ENCODE measurements around the gene ANXA3.

GRCh38 chr4:78584863-78585547 lies 33.4 kb downstream of the ANXA3 start:
- TF ChIP-seq REST (IDR thresholded peaks at IDR 0.05; ENCODE audit: low read depth, low read length): no peak
- TF ChIP-seq, protein P1, sequence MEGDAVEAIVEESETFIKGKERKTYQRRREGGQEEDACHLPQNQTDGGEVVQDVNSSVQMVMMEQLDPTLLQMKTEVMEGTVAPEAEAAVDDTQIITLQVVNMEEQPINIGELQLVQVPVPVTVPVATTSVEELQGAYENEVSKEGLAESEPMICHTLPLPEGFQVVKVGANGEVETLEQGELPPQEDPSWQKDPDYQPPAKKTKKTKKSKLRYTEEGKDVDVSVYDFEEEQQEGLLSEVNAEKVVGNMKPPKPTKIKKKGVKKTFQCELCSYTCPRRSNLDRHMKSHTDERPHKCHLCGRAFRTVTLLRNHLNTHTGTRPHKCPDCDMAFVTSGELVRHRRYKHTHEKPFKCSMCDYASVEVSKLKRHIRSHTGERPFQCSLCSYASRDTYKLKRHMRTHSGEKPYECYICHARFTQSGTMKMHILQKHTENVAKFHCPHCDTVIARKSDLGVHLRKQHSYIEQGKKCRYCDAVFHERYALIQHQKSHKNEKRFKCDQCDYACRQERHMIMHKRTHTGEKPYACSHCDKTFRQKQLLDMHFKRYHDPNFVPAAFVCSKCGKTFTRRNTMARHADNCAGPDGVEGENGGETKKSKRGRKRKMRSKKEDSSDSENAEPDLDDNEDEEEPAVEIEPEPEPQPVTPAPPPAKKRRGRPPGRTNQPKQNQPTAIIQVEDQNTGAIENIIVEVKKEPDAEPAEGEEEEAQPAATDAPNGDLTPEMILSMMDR (IDR thresholded peaks at IDR 0.05): no peak
- TF ChIP-seq MXI1 (IDR thresholded peaks at IDR 0.05; ENCODE audit: low read depth, low read length): no peak
- no peak for TF ChIP-seq FOXJ3 (CRISPR knock-in tag; IDR thresholded peaks at IDR 0.05)
- no peak for TF ChIP-seq CHD2 (IDR thresholded peaks at IDR 0.05; ENCODE audit: low read length, partially characterized antibody)
- TF ChIP-seq POLR2AphosphoS5 (IDR thresholded peaks at IDR 0.05; ENCODE audit: low read depth, low read length): no peak
- TF ChIP-seq TAF1 (IDR thresholded peaks at IDR 0.05; ENCODE audit: borderline replicate concordance, low read depth, low read length): no peak
- TF ChIP-seq, protein P2, sequence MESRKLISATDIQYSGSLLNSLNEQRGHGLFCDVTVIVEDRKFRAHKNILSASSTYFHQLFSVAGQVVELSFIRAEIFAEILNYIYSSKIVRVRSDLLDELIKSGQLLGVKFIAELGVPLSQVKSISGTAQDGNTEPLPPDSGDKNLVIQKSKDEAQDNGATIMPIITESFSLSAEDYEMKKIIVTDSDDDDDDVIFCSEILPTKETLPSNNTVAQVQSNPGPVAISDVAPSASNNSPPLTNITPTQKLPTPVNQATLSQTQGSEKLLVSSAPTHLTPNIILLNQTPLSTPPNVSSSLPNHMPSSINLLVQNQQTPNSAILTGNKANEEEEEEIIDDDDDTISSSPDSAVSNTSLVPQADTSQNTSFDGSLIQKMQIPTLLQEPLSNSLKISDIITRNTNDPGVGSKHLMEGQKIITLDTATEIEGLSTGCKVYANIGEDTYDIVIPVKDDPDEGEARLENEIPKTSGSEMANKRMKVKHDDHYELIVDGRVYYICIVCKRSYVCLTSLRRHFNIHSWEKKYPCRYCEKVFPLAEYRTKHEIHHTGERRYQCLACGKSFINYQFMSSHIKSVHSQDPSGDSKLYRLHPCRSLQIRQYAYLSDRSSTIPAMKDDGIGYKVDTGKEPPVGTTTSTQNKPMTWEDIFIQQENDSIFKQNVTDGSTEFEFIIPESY (IDR thresholded peaks at IDR 0.05; ENCODE audit: borderline replicate concordance, low read depth): no peak
- no peak for TF ChIP-seq YY1 (IDR thresholded peaks at IDR 0.05; ENCODE audit: low read depth)
- no peak for TF ChIP-seq EZH2phosphoT487 (IDR thresholded peaks at IDR 0.05; ENCODE audit: borderline replicate concordance, low read depth)
- no peak for TF ChIP-seq TEAD4 (IDR thresholded peaks at IDR 0.05; ENCODE audit: borderline replicate concordance, insufficient read depth)
